ENCODE data around the gene KAT7.

KAT7 gene

GRCh38 chr17:49760932-49761558 lies 27.4 kb upstream of the KAT7 start:
- DNase-seq, result no peak

- DNase-seq, result no peak
These were observed 26.1 kb upstream of the KAT7 start for GRCh38 chr17:49762151-49762941.

- peak; percentile 94 for DNase-seq
These were observed 24.5 kb upstream of the KAT7 start, which contains the start of gene FAM117A for GRCh38 chr17:49763735-49764558. TSS of gene FAM117A (minus strand) at chr17:49764131. CDS start at chr17:49764087, 44 bp downstream.

GRCh38 chr17:49764559-49765180 lies 23.8 kb upstream of the KAT7 start:
- no peak for DNase-seq

GRCh38 chr17:49766918-49767530 lies 21.5 kb upstream of the KAT7 start:
- no peak for DNase-seq

- no peak for DNase-seq
These were observed 12.8 kb upstream of the KAT7 start for GRCh38 chr17:49775546-49776260.

- DNase-seq, result no peak
These were observed 11.8 kb upstream of the KAT7 start for GRCh38 chr17:49776551-49777300.

GRCh38 chr17:49777563-49777962 lies 10.9 kb upstream of the KAT7 start:
- DNase-seq, result no peak

- DNase-seq, result no peak
These were observed 9.2 kb upstream of the KAT7 start for GRCh38 chr17:49779156-49779738.

- no peak for DNase-seq
These were observed 8.7 kb upstream of the KAT7 start for GRCh38 chr17:49779739-49780231.

- DNase-seq, result no peak
These were observed 5.3 kb upstream of the KAT7 start for GRCh38 chr17:49783071-49783715.

- no peak for DNase-seq
These were observed 4.7 kb upstream of the KAT7 start for GRCh38 chr17:49783791-49784190.

- no peak for DNase-seq
These were observed 3.8 kb upstream of the KAT7 start for GRCh38 chr17:49784636-49785035.

- no peak for DNase-seq
These were observed 500 bp upstream of the KAT7 start for GRCh38 chr17:49787884-49788477.

GRCh38 chr17:49789243-49789578 lies 730 bp downstream of the KAT7 start:
- no peak for DNase-seq

- no peak for DNase-seq
These were observed 4.8 kb downstream of the KAT7 start for GRCh38 chr17:49793309-49793708.

- no peak for DNase-seq
These were observed 6.9 kb downstream of the KAT7 start for GRCh38 chr17:49795372-49795771.

- DNase-seq, result no peak
These were observed 9.7 kb downstream of the KAT7 start for GRCh38 chr17:49798182-49798581.

GRCh38 chr17:49798738-49799137 lies 10.3 kb downstream of the KAT7 start:
- no peak for DNase-seq

- no peak for DNase-seq
These were observed 20.6 kb downstream of the KAT7 start for GRCh38 chr17:49809056-49809455.

All from NCI-H1092 (cell line).